Tibial nerve (tissue), 4 donors: ENCODE measurements around the gene GBGT1.

Experiments
- CTCF ChIP-seq, 5 experiments: fragments of 200-600 bp in 3 of 5; fragments of 450-650 bp in 2 of 5; sonication (generic) in 3 of 5; IDR thresholded peaks; one replicate each; pipeline ENCODE4 v1.5.1; 2016 to 2019; ENCODE audit warnings: antibody characterized with exemption in 5 of 5, mild to moderate bottlenecking in 3 of 5, moderate library complexity in 2 of 5
- EP300 ChIP-seq, 2 donors: sonication (generic); formaldehyde crosslinking; IDR thresholded peaks; one replicate each; pipeline ENCODE4 v1.6.1; 2017; ENCODE audit warnings: antibody characterized with exemption in 2 of 2, mild to moderate bottlenecking in 1 of 2
- POLR2A ChIP-seq, 2 donors: fragments of 450-650 bp; IDR thresholded peaks; one replicate each; pipeline ENCODE4 v1.6.1; 2017; ENCODE audit warnings: antibody characterized with exemption in 2 of 2, mild to moderate bottlenecking in 2 of 2, moderate library complexity in 2 of 2

- no peak for TF ChIP-seq POLR2A (IDR thresholded peaks at IDR 0.05)
- TF ChIP-seq CTCF (IDR thresholded peaks at IDR 0.05), result no peak
- TF ChIP-seq EP300 (IDR thresholded peaks at IDR 0.05), result no peak
Measured at GRCh38 chr9:133191989-133192388, 28.3 kb upstream of the GBGT1 start.
